A673 (cell line): ENCODE results near the gene FGFR1OP2.

Source experiments
- CTCF ChIP-seq: fragments of 300-800, 200-600 bp; sonication (generic); conservative IDR thresholded peaks from 2 replicates; pipeline ENCODE4 v1.5.1; 2017; ENCODE audit warnings: low read depth, mild to moderate bottlenecking, antibody characterized with exemption, low read length, moderate library complexity, mixed read lengths
- EZH2 ChIP-seq: fragments of 200-600 bp; sonication (generic); IDR thresholded peaks from 2 replicates; pipeline ENCODE4 v1.6.1; 2017; ENCODE audit warnings: borderline replicate concordance, low read depth, mild to moderate bottlenecking, mixed read lengths, antibody characterized with exemption, low read length; ENCODE audit not compliant: poor library complexity, severe bottlenecking

GRCh38 chr12:26979733-26980132 is 41.5 kb downstream of the FGFR1OP2 start:
- TF ChIP-seq EZH2, result no peak
- TF ChIP-seq CTCF, result no peak
